HEK293 (cell line): ENCODE results near the gene PIP5K1B.

Source experiments
- CTCF ChIA-PET: fragments of 350-600 bp; formaldehyde crosslinking; extraction: SDS; loops from one replicate; lab custom pipeline; 2021; ENCODE audit warnings: antibody characterized with exemption; lab: Yijun Ruan, JAX
- POLR2A ChIA-PET: fragments of 300-600 bp; formaldehyde crosslinking; extraction: SDS; loops from one replicate; lab custom pipeline; 2020; ENCODE audit warnings: antibody characterized with exemption, inconsistent platforms; lab: Yijun Ruan, JAX
- H3K27ac ChIP-seq: fragments of 200-500 bp; sonication (Bioruptor generic); 2 replicates; pipeline ENCODE4 v1.5.1; 2014; ENCODE audit warnings: low read depth, low read length, control low read depth, inconsistent platforms; ENCODE audit errors: extremely low read depth
- H3K36me3 ChIP-seq, 2 experiments: fragments of 200-500 bp in 1 of 2; sonication (Bioruptor generic) in 1 of 2; 1 replicate in 1 of 2; 2 replicates in 1 of 2; pipeline ENCODE4 v1.5.1; 2014 to 2017; ENCODE audit warnings: inconsistent platforms in 2 of 2, low read length in 2 of 2; ENCODE audit not compliant: control insufficient read depth in 2 of 2, insufficient read depth in 1 of 2
- H3K4me1 ChIP-seq: fragments of 200-500 bp; sonication (Bioruptor generic); 2 replicates; pipeline ENCODE4 v1.5.1; 2014; ENCODE audit warnings: mild to moderate bottlenecking, low read length, inconsistent platforms; ENCODE audit not compliant: control insufficient read depth, insufficient read depth
- H3K4me3 ChIP-seq: 2 replicates; pipeline ENCODE4 v1.5.1; 2011; ENCODE audit warnings: low read depth, mild to moderate bottlenecking, control low read depth, low read length, moderate library complexity
- H3K9me3 ChIP-seq: fragments of 200-500 bp; sonication (Bioruptor generic); 2 replicates; pipeline ENCODE4 v1.5.1; 2014; ENCODE audit warnings: low read depth, low read length, inconsistent platforms; ENCODE audit not compliant: control insufficient read depth, insufficient read depth
- GFI1B ChIP-seq: fragments of 450-650 bp; formaldehyde crosslinking; IDR thresholded peaks from 2 replicates; pipeline ENCODE4 v1.5.1; 2016; ENCODE audit warnings: missing biosample characterization, missing genetic modification characterization
- KLF8 ChIP-seq: fragments of 450-650 bp; formaldehyde crosslinking; IDR thresholded peaks from 2 replicates; pipeline ENCODE4 v1.5.1; 2016; ENCODE audit warnings: missing biosample characterization, missing genetic modification characterization
- TCF7L2 ChIP-seq: IDR thresholded peaks from 2 replicates; pipeline ENCODE4 v1.6.1; 2011; ENCODE audit warnings: low read depth, mild to moderate bottlenecking, inconsistent platforms, low read length, moderate library complexity, borderline replicate concordance
- ZNF184 ChIP-seq: fragments of 450-650 bp; IDR thresholded peaks from 2 replicates; pipeline ENCODE4 v1.5.1; 2018; ENCODE audit warnings: missing biosample characterization, mild to moderate bottlenecking, missing genetic modification characterization
- ZNF274 ChIP-seq, 2 experiments: fragments of 200-500 bp in 1 of 2; fragments of 450-650 bp in 1 of 2; sonication (Bioruptor generic) in 1 of 2; formaldehyde crosslinking in 1 of 2; IDR thresholded peaks; 2 replicates each; pipeline versions ENCODE4 v1.5.1 to v1.6.1; 2014 to 2016; ENCODE audit warnings: borderline replicate concordance in 1 of 2, inconsistent platforms in 1 of 2, low read length in 1 of 2, missing biosample characterization in 1 of 2, missing genetic modification characterization in 1 of 2
- ZNF335 ChIP-seq: fragments of 450-650 bp; formaldehyde crosslinking; conservative IDR thresholded peaks from 2 replicates; pipeline ENCODE4 v1.5.1; 2016; ENCODE audit warnings: missing biosample characterization, missing genetic modification characterization
- ZNF354C ChIP-seq: fragments of 450-650 bp; formaldehyde crosslinking; IDR thresholded peaks from 2 replicates; pipeline ENCODE4 v1.5.1; 2016; ENCODE audit warnings: missing biosample characterization, missing genetic modification characterization, low read depth, borderline replicate concordance
- ZNF37A ChIP-seq: fragments of 450-650 bp; IDR thresholded peaks from 2 replicates; pipeline ENCODE4 v1.5.1; 2018; ENCODE audit warnings: missing biosample characterization, missing genetic modification characterization
- ZNF394 ChIP-seq: fragments of 450-650 bp; formaldehyde crosslinking; IDR thresholded peaks from 2 replicates; pipeline ENCODE4 v1.5.1; 2016; ENCODE audit warnings: missing biosample characterization, missing genetic modification characterization, mild to moderate bottlenecking, moderate library complexity, borderline replicate concordance
- ZNF501 ChIP-seq: fragments of 450-650 bp; formaldehyde crosslinking; IDR thresholded peaks from 2 replicates; pipeline ENCODE4 v1.5.1; 2016; ENCODE audit warnings: missing biosample characterization, missing genetic modification characterization
- ZNF549 ChIP-seq: fragments of 450-650 bp; IDR thresholded peaks from 2 replicates; pipeline ENCODE4 v1.5.1; 2018; ENCODE audit warnings: missing biosample characterization, missing genetic modification characterization, mild to moderate bottlenecking, inconsistent platforms, moderate library complexity
- ZNF626 ChIP-seq: fragments of 450-650 bp; sonication (Bioruptor Pico); formaldehyde crosslinking; IDR thresholded peaks from 2 replicates; pipeline ENCODE4 v1.5.1; 2018; ENCODE audit warnings: missing biosample characterization, missing genetic modification characterization, inconsistent platforms
- ZNF654 ChIP-seq: fragments of 450-650 bp; formaldehyde crosslinking; IDR thresholded peaks from 2 replicates; pipeline ENCODE4 v1.5.1; 2016; ENCODE audit warnings: low read depth, missing biosample characterization, missing genetic modification characterization
- ZNF830 ChIP-seq: fragments of 450-650 bp; IDR thresholded peaks from 2 replicates; pipeline ENCODE4 v1.5.0; 2018; ENCODE audit warnings: missing biosample characterization, missing genetic modification characterization, low read depth, mild to moderate bottlenecking, moderate library complexity
- ZSCAN23 ChIP-seq: fragments of 450-650 bp; formaldehyde crosslinking; IDR thresholded peaks from 2 replicates; pipeline ENCODE4 v1.5.1; 2016; ENCODE audit warnings: missing biosample characterization, missing genetic modification characterization
- TF ChIP-seq, protein P1 (sequence below): fragments of 450-650 bp; formaldehyde crosslinking; conservative IDR thresholded peaks from 2 replicates; pipeline ENCODE4 v1.5.1; 2016; ENCODE audit warnings: low read depth, missing biosample characterization, missing genetic modification characterization
- TF ChIP-seq, protein P2 (sequence below): fragments of 450-650 bp; formaldehyde crosslinking; IDR thresholded peaks from 2 replicates; pipeline ENCODE4 v1.5.1; 2016; ENCODE audit warnings: missing biosample characterization, missing genetic modification characterization, low read depth
- TF ChIP-seq, protein P3 (sequence below): fragments of 450-650 bp; formaldehyde crosslinking; IDR thresholded peaks from 2 replicates; pipeline ENCODE4 v1.5.1; 2016; ENCODE audit warnings: missing biosample characterization, missing genetic modification characterization, low read depth
- TF ChIP-seq, protein P4 (sequence below): fragments of 450-650 bp; formaldehyde crosslinking; IDR thresholded peaks from 2 replicates; pipeline ENCODE4 v1.5.1; 2016; ENCODE audit warnings: missing biosample characterization, missing genetic modification characterization
- TF ChIP-seq, protein P5 (sequence below): fragments of 450-650 bp; formaldehyde crosslinking; optimal IDR thresholded peaks from 2 replicates; pipeline ENCODE3; 2016; ENCODE audit warnings: missing biosample characterization, mild to moderate bottlenecking, missing genetic modification characterization

The PIP5K1B gene

DNA sequence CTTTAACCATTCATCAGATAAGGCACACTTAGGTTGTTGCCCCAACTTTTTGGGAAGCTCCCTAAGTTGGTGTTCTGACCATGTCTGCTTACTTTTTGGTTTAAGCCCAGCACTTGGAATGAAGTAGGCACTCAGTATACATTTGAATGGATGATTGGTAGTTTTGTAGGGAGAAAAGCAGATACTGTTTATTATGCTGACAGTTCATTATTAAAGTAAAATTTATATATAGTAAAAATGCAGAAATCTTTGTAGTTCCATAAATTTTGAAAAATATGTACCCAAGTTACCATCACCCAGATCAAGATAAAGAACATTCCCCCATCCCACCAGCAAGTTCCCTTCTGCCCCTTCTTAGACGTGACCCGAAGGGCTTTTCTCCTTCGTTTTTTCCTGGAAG, 273.5 kb downstream of the PIP5K1B start:
- H3K4me1 ChIP-seq, result peaks cover 4% of the 10 kb centered on the region
- ChIA-PET CTCF (interaction anchor here (0.6 kb wide), 1 partner anchor 49 kb away, joined by 3 read pairs; no protein-coding TSS in a partner anchor), POLR2A (no interaction called here)
- TF ChIP-seq ZNF274 (IDR thresholded peaks at IDR 0.05; ENCODE audit: low read length) (no peak), ZNF274 (tag by site-specific recombination; IDR thresholded peaks at IDR 0.05; ENCODE audit: borderline replicate concordance) (no peak), ZNF354C (tag by site-specific recombination) (no peak), TCF7L2 (no peak), KLF8 (no peak), ZNF501 (no peak), ZNF184 (tag by site-specific recombination) (no peak), ZNF654 (no peak), ZNF394 (tag by site-specific recombination) (no peak), ZNF626 (no peak), ZNF37A (no peak), ZNF830 (tag by site-specific recombination) (no peak), ZSCAN23 (no peak), ZNF335 (tag by site-specific recombination) (no peak), ZNF549 (tag by site-specific recombination) (no peak), GFI1B (tag by site-specific recombination) (no peak)
- TF ChIP-seq, protein P1, sequence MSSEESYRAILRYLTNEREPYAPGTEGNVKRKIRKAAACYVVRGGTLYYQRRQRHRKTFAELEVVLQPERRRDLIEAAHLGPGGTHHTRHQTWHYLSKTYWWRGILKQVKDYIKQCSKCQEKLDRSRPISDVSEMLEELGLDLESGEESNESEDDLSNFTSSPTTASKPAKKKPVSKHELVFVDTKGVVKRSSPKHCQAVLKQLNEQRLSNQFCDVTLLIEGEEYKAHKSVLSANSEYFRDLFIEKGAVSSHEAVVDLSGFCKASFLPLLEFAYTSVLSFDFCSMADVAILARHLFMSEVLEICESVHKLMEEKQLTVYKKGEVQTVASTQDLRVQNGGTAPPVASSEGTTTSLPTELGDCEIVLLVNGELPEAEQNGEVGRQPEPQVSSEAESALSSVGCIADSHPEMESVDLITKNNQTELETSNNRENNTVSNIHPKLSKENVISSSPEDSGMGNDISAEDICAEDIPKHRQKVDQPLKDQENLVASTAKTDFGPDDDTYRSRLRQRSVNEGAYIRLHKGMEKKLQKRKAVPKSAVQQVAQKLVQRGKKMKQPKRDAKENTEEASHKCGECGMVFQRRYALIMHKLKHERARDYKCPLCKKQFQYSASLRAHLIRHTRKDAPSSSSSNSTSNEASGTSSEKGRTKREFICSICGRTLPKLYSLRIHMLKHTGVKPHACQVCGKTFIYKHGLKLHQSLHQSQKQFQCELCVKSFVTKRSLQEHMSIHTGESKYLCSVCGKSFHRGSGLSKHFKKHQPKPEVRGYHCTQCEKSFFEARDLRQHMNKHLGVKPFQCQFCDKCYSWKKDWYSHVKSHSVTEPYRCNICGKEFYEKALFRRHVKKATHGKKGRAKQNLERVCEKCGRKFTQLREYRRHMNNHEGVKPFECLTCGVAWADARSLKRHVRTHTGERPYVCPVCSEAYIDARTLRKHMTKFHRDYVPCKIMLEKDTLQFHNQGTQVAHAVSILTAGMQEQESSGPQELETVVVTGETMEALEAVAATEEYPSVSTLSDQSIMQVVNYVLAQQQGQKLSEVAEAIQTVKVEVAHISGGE (tag by site-specific recombination), result no peak
- TF ChIP-seq, protein P2, sequence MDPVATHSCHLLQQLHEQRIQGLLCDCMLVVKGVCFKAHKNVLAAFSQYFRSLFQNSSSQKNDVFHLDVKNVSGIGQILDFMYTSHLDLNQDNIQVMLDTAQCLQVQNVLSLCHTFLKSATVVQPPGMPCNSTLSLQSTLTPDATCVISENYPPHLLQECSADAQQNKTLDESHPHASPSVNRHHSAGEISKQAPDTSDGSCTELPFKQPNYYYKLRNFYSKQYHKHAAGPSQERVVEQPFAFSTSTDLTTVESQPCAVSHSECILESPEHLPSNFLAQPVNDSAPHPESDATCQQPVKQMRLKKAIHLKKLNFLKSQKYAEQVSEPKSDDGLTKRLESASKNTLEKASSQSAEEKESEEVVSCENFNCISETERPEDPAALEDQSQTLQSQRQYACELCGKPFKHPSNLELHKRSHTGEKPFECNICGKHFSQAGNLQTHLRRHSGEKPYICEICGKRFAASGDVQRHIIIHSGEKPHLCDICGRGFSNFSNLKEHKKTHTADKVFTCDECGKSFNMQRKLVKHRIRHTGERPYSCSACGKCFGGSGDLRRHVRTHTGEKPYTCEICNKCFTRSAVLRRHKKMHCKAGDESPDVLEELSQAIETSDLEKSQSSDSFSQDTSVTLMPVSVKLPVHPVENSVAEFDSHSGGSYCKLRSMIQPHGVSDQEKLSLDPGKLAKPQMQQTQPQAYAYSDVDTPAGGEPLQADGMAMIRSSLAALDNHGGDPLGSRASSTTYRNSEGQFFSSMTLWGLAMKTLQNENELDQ (tag by site-specific recombination), result no peak
- TF ChIP-seq, protein P3, sequence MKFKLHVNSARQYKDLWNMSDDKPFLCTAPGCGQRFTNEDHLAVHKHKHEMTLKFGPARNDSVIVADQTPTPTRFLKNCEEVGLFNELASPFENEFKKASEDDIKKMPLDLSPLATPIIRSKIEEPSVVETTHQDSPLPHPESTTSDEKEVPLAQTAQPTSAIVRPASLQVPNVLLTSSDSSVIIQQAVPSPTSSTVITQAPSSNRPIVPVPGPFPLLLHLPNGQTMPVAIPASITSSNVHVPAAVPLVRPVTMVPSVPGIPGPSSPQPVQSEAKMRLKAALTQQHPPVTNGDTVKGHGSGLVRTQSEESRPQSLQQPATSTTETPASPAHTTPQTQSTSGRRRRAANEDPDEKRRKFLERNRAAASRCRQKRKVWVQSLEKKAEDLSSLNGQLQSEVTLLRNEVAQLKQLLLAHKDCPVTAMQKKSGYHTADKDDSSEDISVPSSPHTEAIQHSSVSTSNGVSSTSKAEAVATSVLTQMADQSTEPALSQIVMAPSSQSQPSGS, result no peak
- TF ChIP-seq, protein P4, sequence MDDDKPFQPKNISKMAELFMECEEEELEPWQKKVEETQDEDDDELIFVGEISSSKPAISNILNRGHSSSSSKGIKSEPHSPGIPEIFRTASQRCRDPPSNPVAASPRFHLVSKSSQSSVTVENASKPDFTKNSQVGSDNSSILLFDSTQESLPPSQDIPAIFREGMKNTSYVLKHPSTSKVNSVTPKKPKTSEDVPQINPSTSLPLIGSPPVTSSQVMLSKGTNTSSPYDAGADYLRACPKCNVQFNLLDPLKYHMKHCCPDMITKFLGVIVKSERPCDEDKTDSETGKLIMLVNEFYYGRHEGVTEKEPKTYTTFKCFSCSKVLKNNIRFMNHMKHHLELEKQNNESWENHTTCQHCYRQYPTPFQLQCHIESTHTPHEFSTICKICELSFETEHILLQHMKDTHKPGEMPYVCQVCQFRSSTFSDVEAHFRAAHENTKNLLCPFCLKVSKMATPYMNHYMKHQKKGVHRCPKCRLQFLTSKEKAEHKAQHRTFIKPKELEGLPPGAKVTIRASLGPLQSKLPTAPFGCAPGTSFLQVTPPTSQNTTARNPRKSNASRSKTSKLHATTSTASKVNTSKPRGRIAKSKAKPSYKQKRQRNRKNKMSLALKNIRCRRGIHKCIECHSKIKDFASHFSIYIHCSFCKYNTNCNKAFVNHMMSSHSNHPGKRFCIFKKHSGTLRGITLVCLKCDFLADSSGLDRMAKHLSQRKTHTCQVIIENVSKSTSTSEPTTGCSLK (tag by site-specific recombination), result no peak
- TF ChIP-seq, protein P5, sequence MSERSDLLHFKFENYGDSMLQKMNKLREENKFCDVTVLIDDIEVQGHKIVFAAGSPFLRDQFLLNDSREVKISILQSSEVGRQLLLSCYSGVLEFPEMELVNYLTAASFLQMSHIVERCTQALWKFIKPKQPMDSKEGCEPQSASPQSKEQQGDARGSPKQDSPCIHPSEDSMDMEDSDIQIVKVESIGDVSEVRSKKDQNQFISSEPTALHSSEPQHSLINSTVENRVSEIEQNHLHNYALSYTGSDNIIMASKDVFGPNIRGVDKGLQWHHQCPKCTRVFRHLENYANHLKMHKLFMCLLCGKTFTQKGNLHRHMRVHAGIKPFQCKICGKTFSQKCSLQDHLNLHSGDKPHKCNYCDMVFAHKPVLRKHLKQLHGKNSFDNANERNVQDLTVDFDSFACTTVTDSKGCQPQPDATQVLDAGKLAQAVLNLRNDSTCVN (tag by site-specific recombination), result no peak
- no peaks in the 10 kb centered on the region for H3K9me3 ChIP-seq
- H3K4me3 ChIP-seq, result no peak overlapping the region
- H3K36me3 ChIP-seq, result no peaks in the 10 kb centered on the region
- no peak overlapping the region for H3K27ac ChIP-seq
